Neuronal stem cell (in vitro differentiated cells): ENCODE measurements around the gene C1orf35. TPM values are rescaled to one million over a fixed set of nuclear protein-coding genes. Genes with fewer than 3 reads are reported as not detected.

Experiments
- small RNA-seq: library from polyadenylated mRNA; stranded (forward); fragments of <200 nt; extraction: miRNeasy Mini kit (QIAGEN cat#:217004); gene quantifications from one replicate; pipeline ENCODE3, GENCODE V24; 2013; ENCODE audit not compliant: insufficient read depth

Gene C1orf35

Small RNAs within 50 kb of the gene (small RNA-seq; reads per million reads assigned to genes)
- gene AL359510.1 = not detected
